ENCODE measurements around the gene TSPYL4.

Gene TSPYL4

DNA sequence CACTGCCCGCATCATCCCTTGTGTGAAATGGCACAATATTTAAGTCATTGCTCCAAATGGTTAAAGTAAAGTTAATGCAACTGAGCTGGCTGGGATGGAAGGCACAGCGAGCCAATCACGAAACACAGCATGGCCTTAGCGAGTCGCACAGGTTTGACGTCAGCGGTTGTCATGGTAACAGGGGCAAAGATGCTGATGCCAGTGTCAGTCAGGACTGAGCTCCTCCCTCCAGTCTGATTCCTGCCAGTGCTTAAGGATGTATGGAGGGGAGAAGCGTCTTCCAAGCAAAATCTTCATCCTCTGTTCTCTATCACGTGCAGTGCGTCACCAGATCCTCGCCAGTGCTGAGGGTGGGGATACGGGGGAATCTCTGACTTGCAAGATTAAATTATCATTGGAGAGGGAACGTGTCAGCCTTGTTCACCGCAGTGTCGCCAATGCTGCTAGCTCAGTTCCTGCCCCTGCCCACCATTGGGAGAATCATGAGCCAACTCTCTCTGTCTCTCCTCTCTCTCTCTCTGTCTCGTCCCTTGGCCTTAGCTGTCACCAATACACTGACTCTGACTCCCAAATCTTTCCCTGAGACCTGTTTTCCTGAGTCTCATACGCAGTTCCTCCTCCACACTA lies 24.5 kb downstream of the TSPYL4 start:
- no peak for FAIRE-seq
- DNase-seq (ENCODE audit: low spot score) = no peak

DNA sequence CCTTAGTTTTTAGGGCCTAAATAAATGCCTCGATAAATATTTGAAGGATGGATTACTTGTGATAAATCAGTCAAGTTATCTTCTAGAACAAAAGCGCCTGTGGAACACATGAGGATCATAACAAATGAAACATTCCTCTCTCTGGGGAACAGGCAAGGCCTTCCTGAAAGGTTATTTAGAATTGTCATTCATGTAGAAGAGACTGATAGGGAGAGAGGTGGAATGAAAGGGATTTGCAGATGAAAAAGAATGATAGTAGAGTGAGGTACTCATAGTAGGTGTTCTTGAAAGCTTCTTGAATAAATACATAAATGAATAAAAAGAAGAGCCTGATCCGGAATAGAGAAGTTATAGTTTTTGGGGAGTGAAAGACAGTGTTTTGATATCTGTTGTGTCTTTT lies 30.5 kb downstream of the TSPYL4 start:
- DNase-seq (ENCODE audit: low spot score) (no peak), FAIRE-seq (no peak)

DNA sequence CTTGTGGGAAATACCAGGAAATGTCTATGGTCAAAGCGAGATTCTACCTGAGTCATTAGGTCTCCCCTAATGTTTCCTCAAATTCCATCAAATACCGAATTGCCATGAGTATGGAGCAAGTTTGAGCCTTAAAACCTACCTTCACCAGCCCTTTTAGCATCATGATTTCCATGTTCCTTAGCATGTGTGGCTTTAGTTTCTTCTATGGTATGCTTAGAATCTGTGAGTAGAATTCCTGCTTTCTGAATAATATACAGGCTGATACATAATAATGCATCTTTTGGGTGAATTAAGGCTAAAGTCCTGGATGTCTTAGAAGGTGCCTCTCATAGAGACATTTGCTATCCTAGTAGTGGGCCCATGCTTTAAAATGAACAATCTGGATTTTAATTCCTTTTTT lies 32.0 kb downstream of the TSPYL4 start:
- no peak for FAIRE-seq
- no peak for DNase-seq (ENCODE audit: low spot score)

DNA sequence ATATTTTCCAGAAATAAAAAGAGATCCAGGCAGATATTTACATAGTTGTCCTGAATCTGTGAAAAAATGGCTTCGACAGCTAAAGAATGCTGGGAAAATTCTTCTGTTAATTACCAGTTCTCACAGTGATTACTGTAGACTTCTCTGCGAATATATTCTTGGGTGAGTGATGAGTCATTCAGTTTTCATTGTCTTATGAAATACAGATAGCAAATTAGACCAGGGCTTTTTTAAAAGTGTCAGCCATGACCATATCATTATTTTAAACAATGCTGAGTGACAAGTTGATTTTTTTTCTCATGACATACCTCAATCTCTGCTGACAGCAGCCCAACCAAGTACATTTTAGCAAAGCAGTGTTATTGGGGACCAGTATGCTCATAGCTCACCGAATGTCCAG lies 32.8 kb downstream of the TSPYL4 start:
- DNase-seq (ENCODE audit: low spot score) = no peak

DNA sequence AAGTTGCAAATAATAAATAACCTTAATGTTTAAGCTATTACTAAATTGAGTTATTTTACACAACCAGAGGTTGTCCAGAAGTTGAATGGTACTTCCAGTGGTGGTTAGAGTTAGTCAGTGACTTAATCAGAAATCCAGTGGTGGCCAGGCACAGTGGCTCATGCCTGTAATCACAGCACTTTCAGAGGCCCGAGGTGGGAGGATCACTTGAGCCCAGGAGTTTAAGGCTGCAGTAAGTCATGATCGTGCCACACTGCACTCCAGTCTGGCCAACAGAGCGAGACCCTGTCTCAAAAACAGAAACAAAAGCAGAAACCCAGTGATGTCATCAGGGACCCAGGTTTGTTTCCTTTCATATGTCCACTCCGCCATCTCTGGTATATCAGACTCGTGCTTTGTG lies 35.0 kb downstream of the TSPYL4 start:
- FAIRE-seq = no peak
- DNase-seq (ENCODE audit: low spot score) = no peak

More for the DNA sequence above, 32.8 kb downstream of the TSPYL4 start:
- FAIRE-seq = no peak

DNA sequence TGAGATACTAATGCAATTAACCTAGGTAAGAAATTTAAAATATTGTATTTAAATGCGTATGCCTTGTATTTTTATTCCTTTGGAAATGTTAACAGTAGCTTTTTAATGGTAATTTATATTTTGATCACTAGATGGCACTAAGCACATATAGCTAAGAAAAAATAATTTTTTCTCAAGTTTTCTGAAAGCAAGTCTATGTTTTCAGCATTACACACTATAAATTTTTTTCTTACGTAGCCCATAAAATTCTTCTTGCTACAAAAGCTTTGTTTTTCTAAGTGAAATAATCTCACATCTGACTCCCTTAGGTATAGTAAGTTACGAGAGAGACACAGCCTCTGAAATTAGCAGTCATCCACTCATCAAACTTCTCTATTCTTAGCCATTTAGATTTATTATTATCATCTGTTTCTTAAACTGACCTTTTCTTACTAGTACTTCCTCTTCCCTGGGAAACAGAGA lies 35.7 kb downstream of the TSPYL4 start:
- FAIRE-seq = no peak
- no peak for DNase-seq (ENCODE audit: low spot score)

DNA sequence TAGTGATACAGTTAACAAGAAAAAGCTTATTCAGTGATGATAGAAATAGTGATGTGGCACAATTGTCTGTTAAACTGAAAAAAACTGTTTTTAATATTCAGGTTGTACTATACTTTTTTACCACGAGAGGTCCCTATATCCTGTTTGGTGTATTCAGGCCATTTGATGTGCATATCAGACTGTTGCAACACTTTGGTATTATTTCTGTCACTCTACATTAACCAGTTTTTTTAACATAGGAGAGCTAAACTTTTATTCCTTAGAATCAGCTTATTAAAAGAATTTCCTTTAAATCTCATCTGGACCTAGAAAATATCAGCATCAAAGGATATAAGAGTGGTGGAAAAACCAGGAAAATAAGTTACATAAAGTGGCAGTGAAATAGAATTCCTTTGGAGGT lies 36.8 kb downstream of the TSPYL4 start:
- no peak for DNase-seq (ENCODE audit: low spot score)
- no peak for FAIRE-seq

DNA sequence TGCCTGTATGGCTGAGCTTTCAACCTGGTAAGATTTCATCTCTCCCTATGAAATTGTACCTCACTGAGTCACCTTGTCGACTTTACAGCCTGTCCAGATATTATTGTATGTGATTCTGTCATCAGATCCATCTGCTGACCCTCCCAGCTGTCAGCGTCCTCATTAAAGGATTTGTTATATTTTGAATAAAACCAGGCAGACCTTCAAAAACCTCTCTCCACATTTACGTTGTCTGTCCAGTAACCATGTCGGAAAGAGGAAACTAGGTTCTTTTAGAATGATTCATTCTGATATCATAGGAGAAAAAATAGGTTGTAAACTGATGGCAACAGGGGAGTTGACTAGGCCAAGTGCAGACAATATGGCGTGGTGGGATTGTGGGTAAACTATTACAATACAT lies 38.5 kb downstream of the TSPYL4 start:
- DNase-seq (ENCODE audit: low spot score) (no peak), FAIRE-seq (no peak)

DNA sequence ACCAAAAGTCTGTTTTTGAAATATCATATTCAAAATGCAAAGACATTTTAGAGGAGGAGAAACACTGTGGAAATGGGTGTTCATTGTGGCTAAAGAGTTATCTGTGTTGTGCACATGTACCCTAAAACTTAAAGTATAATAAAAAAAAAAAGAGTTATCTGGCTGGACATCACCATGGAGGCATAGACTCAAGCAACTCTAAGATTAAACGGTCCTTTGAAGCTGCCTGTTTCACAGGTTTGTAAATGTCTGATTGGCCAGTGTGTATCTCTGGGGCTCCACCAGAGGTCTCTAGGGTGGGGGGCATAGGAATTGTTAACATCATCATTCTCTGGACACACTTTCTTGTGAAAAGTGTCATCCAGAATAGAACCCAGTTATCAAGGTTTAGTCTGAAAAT lies 39.2 kb downstream of the TSPYL4 start:
- DNase-seq (ENCODE audit: low spot score) (no peak), FAIRE-seq (no peak)

DNA sequence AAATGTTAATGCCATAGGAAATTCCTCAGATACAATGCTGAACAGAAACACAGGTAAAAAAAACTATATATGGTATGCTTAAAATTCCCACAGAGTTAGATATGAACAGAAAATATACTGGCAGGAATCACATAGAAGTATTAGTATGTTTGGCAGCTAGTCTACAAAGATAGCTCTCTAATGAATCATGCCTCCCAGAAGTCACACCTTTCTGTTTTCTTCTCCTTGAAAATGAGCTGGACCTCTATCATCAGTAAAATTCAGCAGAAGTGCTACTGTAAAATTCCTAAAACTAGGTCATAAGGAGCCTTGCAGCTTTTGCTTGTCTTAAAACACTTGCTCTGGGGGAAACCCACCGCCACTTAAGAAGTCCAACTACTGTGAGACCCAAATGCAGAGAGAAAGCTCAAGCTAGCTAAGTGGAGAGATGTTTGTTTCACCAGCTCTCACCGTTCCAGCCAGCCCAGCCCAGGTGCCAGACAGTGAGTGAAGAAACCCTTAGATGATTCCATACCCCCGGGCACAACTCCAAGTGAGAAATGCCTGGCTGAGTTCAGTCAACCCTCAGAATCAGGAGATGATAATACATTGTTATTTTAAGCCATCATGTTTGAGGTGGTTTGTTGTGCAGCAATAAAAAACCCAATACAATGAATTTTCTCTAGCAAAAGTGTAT lies 43.0 kb downstream of the TSPYL4 start:
- no peak for FAIRE-seq
- DNase-seq (ENCODE audit: low spot score) = peak; percentile 54

DNA sequence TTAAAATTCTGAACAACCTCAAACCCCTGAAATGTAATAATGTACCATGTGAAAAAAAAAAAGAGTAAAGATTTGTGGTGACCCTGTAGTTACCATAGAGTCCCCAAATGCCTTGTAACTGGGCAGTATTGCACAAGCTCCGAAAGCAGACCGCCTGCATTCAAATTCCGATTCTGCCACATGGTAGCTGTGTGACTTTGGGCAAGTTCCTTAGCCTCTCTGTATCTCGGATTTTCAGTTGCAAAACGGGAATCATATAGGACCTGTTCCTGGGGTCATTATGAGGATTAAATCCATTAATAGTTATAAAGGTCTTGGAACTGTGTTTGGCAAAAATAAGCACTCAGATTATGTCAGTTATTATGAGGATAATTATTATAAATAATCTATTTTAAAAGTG lies 43.6 kb downstream of the TSPYL4 start:
- FAIRE-seq = no peak
- no peak for DNase-seq (ENCODE audit: low spot score)

DNA sequence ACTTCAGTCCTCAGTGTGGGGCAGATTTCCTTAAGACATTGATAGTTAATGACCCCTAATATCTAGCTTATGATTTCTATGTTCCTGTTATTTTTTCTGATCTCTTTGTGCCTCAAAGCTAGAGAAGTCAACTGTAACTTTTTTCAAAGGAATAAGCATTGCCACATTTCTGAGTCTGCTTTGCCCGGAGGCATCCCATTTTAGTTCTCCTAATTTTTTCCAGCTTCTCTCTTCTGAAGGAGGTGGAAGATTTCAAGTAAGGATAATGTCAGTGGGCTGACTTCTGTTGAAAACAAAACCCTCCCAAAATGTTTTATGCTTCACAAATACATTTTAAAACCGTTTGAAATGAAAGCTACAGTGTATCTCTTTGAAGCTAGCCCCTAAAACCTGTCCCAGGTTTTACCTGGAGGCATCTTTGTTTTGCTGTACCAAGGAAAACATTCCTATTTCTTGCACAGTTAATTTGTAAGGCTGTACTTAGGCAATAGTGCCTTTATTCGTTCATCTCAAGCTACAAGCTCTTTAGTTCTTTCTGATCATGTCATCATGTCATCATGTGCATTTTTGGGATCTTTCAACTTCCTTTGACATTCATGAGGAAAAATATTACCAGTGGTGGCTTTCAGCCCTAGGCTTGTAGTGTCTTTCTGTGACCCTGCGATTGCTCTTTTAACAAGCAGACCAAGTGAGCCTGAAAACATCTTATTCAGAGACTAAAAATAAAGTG lies 45.7 kb downstream of the TSPYL4 start:
- DNase-seq (ENCODE audit: low spot score) = no peak
- FAIRE-seq = no peak

DNA sequence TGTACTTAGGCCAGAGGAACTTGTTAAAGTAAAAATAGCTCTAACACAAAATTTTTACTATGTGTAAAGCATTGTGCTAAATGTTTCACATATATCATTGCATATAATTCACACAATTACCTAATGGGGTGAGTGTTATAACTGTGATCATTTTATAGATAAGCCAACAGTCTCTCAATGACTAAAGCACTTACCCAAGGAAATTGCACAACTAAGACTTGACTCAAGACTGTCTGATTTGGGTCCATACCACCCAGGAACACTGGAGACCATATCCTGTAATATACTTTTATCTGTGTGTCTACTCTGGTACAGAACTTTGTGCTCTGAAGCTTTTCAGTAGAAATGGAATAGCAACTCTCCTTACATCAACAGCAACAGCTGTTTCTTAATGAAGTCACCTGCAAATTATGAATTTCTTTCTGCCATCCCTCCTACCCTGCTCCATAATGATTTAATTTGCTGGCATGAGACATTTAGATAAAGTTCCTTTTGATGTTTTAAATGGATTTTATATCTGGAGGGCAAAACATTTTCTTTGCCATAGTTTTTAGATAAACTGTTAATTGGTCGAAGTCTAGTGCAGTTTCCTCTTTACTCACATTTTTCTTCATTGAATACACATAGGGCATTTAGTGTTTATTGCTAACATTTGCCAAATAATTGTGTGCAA lies 47.5 kb downstream of the TSPYL4 start:
- FAIRE-seq = no peak

DNA sequence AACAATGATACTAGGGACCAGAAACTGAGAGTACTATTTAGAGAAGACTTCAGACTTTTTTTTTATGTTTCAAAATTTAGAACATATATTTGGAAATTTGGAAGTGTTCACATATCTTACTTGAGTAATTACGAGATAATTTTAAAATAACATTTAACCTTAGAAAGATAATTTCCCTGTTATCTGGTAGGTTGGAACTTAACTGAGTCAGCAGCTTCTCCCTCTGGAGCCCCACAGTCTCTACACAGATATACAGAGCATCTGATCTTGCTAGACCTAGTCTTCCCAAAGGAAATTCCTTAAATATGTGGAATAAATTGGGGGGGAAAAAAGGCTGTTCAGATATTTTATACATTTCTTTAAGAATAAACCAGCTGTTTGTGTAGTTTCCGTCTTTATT lies 48.6 kb downstream of the TSPYL4 start:
- DNase-seq (ENCODE audit: low spot score) (no peak), FAIRE-seq (no peak)

More for the DNA sequence above, 47.5 kb downstream of the TSPYL4 start:
- DNase-seq (ENCODE audit: low spot score) = no peak

DNA sequence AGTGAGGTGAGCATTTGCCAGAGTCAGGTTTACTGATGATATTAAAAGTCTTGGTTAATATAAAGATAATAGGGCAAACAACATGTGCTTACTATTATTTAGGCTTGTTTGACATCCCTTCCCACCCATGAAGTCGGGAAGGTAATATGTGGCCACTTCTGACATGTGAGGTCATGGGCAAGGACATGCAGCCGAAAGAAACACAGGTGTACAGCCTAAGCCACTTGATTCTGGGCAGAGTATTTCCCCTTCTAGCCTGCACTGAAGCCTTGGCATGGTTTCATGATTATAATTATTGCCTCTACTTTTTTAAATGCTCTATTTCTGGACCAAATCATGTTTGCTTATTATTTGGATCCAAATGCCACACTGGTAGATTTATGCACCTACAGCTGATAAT lies 52.3 kb downstream of the TSPYL4 start:
- no peak for FAIRE-seq
- no peak for DNase-seq (ENCODE audit: low spot score)

DNA sequence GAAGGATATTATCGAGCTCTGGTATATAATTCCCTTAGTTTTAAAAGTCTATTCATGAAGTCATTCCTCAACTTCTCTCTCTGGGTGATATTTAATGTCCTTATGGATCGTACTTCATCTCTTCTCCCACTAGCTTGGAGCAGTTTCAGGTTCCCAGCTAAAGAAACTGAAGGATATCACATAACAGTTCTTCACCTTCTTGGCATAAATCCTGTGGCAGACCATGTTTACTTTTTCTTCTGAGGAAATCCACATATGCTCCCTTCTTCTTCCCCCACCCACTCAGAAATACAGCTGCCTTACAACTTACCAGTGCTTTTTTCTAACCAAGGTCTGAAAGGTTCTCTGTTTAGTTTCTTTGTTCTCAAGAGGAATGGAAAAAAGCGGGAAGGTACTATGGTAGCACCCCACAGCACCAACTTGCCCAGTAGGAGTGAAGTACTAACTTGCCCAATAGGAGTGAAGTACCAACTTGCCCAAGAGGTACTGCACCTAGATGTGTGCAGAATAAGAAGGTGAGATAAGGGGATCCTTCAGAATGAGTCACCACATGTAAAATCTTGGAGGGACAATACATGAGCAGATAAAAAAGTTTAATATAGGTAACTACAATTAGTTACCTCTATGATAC lies 53.1 kb downstream of the TSPYL4 start:
- DNase-seq (ENCODE audit: low spot score) (no peak), FAIRE-seq (no peak)

Measured in urothelium cell line (cell line).